GM18907 (cell line): Measurements from ENCODE around the gene CLEC4D.
"Not testable (repeated sequence)": the region's sequence is repeated elsewhere in the genome, so short reads cannot be mapped to it uniquely, and the experiment has no call there.

Experiments used
- ATAC-seq: cut with Tn5 transposase; IDR thresholded peaks from one replicate; pipeline ENCODE4 v1.9.1; 2021; ENCODE audit warnings: mild to moderate bottlenecking, moderate library complexity; ENCODE audit not compliant: unreplicated experiment

Gene CLEC4D

GRCh38 chr12:8513256-8513655, at the start of gene CLEC4D:
Gene CLEC4D (plus strand): TSS chr12:8513503. CDS start chr12:8513733, 230 bp downstream.
- no peak for ATAC-seq

GRCh38 chr12:8465301-8465996, 47.9 kb upstream of the CLEC4D start:
- ATAC-seq, result no peak

- ATAC-seq, result no peak
Observed at GRCh38 chr12:8466241-8466640, 47.1 kb upstream of the CLEC4D start.

GRCh38 chr12:8471090-8471489, 42.2 kb upstream of the CLEC4D start:
- ATAC-seq, result no peak

- ATAC-seq, result no peak
Observed at GRCh38 chr12:8475508-8476203, 37.6 kb upstream of the CLEC4D start.

GRCh38 chr12:8482571-8483061, 30.7 kb upstream of the CLEC4D start:
- ATAC-seq, result no peak

GRCh38 chr12:8483079-8483478, 30.2 kb upstream of the CLEC4D start:
- no peak for ATAC-seq

DNA sequence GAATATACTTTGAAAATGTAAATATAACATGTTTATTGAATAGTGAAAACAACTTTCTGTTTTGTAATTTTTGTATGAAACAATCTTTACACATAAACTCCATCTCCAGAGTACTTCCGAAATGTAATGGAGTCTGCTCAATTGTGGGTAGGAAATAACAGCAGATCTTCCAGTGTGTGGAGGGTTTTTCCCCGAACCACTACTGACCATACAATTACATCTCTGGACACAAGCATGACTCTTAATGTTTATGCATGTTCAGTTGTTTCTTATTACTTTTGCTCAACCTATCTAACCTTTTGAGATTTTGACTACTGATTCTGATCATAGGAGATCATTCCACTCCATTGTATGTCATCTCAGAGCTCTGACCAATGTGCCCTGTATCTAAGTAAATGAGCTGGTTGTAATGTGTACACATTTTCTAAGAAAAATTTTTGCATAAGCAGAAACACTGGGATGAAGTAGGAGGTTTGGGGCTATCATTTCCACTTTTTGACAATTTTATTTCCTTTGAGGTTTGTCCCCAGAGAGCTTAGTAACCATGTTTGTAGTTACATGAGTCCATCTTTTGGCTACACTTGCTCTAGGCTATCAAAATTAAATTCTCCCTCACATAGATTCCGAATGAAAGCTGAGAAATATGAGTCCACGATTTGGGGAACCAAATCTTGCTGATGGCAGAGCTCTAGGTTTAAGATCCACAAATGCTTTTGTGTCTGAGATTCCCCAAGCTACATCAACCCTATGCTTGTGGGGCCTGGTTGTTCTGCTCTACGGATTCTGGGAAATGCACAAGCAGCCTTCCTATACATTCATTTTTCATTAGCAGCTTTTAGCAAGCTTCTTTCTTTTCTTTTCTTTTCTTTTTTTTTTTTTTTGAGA, 21.4 kb upstream of the CLEC4D start:
- ATAC-seq, result no peak

GRCh38 chr12:8493084-8493483, 20.2 kb upstream of the CLEC4D start:
- ATAC-seq, result peak; percentile 98

GRCh38 chr12:8495671-8496070, 17.6 kb upstream of the CLEC4D start:
- ATAC-seq, result not testable (repeated sequence)

DNA sequence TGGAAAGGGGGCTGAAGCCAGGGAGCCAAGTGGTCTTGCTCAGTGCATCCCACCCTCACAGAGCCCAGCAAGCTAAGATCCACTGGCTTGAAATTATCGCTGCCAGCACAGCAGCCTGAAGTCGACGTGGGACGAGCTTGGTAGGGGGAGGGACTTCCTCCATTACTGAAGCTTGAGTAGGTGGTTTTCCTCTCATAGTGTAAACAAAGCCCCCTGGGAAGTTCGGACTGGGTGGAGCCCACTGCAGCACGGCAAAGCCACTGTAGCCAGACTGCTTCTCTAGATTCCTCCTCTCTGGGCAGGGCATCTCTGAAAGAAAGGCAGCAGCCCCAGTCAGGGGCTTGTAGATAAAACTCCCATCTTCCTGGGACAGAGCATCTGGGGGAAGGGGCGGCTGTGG, 17.2 kb upstream of the CLEC4D start:
- ATAC-seq, result not testable (repeated sequence)

DNA sequence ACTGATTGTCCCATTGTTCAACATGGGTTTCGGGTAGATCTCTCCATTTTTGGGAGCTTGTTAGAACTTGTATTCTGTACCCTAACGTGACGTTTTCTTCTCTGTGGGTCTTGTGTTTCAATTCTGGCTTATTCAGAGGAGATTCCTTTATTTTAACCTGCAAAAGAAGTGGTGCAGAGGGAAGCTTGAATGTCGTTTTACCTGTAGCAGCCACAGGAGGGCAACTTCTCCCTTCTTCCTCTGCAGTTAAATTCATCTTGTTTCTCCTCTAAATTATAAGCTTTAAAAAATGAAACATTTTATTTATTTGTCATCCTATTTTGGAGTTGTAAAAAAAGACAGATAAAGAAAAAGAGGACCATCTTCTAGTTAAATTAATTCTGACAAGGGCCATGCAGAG, 13.7 kb upstream of the CLEC4D start:
- no peak for ATAC-seq

GRCh38 chr12:8501720-8502119, 11.6 kb upstream of the CLEC4D start:
- no peak for ATAC-seq

DNA sequence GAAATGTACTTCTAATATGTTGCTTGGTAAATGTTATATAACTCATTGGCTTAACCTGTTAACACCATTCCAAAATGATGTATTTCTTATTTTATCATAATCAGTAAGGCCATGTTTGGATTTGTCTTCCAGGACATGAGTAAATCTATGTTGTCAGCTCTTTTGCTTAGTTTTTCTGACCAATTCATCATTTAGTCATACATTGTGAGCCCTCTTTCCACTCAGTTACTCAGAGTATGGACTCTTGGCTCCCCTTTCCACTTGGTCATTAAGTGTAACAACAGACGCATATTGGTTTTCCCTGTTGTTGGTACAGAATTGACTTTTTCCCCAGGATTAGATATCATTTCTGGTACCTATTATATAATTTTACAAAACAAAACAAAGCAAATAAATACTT, 9.0 kb upstream of the CLEC4D start:
- no peak for ATAC-seq

- no peak for ATAC-seq
Observed at GRCh38 chr12:8507596-8507995, 5.7 kb upstream of the CLEC4D start.

GRCh38 chr12:8508223-8508622, 5.1 kb upstream of the CLEC4D start:
- no peak for ATAC-seq

GRCh38 chr12:8508910-8509841, 4.1 kb upstream of the CLEC4D start:
- ATAC-seq, result no peak

- no peak for ATAC-seq
Observed at GRCh38 chr12:8517971-8518370, 4.7 kb downstream of the CLEC4D start.

DNA sequence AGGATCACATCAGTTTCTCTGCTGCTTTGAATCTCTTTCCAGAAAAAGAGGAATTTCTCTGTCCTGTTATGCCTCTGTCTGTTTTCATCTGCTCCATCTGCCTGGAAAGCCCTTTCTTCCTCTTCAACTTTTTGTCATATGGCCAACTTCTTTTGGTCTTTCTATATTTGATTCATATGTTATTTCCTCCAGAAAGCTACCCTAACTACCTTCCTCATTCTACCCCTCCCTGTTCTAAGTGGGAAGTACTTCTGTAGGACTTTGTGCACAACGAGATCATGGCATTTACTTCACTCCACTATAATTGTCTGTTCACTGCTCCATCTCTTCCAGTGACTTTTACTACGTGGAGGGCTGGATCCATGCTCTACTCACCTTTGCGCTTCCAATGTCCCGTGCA, 5.9 kb downstream of the CLEC4D start:
- ATAC-seq, result no peak
